IPS-18a (cell line): ENCODE results near the gene GH2.
"Not testable (repeated sequence)": the region's sequence is repeated elsewhere in the genome, so short reads cannot be mapped to it uniquely, and the experiment has no call there.

Source experiments
- H3K27ac ChIP-seq: one replicate; pipeline ENCODE4 v1.5.1; 2013; ENCODE audit warnings: low read length
- H3K27me3 ChIP-seq: one replicate; pipeline ENCODE4 v1.6.1; 2013; ENCODE audit warnings: mild to moderate bottlenecking, low read length; ENCODE audit not compliant: control insufficient read depth, insufficient read depth
- H3K36me3 ChIP-seq: one replicate; pipeline ENCODE4 v1.6.1; 2013; ENCODE audit warnings: low read depth, low read length; ENCODE audit not compliant: control insufficient read depth
- H3K4me1 ChIP-seq: one replicate; pipeline ENCODE4 v1.6.1; 2013; ENCODE audit warnings: low read depth, low read length; ENCODE audit not compliant: control insufficient read depth
- H3K4me3 ChIP-seq: one replicate; pipeline ENCODE4 v1.5.1; 2013; ENCODE audit warnings: low read length
- H3K9ac ChIP-seq: one replicate; pipeline ENCODE4 v1.6.1; 2013; ENCODE audit warnings: mild to moderate bottlenecking, low read length, moderate library complexity
- H3K9me3 ChIP-seq: one replicate; pipeline ENCODE4 v1.6.1; 2013; ENCODE audit warnings: low read depth, low read length; ENCODE audit not compliant: control insufficient read depth

Gene GH2

DNA sequence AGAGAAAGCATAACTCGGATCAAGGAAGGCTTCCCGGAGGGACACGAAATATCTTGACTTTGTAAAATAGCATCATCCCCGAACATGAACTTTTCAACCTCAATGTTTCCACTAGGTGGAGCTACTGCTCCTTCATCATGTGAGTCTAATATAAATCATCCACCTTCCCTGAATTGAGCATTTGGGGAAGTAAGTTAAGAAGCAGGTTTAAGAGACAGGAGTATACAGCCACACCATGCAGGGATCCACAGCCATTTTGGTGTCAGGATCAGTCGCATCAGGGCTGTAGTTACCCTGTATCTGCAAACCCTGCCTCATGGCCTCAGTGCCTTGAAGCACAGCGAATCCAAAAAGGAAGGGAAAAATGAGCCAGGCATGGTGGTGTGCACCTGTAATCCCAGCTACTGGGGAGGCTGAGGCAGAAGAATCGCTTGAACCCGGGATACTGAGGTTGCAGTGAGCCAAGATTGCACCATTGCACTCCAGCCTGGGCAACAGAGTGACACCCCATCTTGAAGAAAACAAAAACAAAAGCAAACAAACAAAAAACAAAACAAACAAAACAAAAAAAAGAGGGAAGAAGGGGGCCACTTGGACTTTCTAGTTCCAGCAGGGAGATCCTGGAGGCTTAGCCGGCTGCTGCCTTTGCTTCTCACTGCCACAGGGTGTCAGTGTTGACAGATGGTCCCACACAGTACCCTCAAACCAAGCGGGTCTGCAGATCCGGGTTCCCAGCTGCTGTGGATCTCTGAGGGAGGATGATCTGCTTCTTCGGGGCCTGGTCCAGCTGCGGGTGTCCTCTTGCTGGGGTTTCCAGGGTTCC lies 7.5 kb upstream of the GH2 start:
- H3K27ac ChIP-seq, H3K36me3 ChIP-seq, H3K4me1 ChIP-seq, H3K27me3 ChIP-seq, H3K4me3 ChIP-seq, H3K9ac ChIP-seq, H3K9me3 ChIP-seq: not testable (repeated sequence)

GRCh38 chr17:63885119-63885518 lies 3.4 kb upstream of the GH2 start:
- not testable (repeated sequence) for H3K27ac ChIP-seq, H3K9me3 ChIP-seq, H3K36me3 ChIP-seq, H3K4me3 ChIP-seq, H3K9ac ChIP-seq, H3K27me3 ChIP-seq
- H3K4me1 ChIP-seq: peaks cover 11% of the 10 kb centered on the region

DNA sequence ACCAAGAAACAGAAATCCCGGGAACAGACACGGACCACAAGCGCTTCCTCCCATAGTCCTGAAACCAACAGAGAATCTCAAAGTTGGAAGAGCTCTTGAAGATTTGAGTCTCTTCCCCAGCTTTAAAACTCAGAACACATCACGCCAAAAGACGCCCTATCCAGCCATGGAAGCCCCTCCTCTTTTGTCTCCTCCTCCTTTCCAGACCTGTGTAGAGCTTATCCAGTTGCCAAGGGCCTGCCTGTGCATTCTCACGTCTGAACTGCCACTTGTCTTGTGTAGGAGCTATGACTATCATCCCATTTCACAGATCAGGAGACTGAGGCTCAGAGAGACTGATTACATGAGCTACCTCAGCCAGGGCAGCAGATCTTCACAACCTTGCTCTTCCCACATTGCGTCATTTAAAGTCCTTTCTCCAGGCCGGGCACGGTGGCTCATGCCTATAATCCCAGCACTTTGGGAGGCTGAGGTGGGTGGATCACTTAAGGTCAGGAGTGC lies 932 bp upstream of the GH2 start:
- not testable (repeated sequence) for H3K36me3 ChIP-seq, H3K4me3 ChIP-seq, H3K27me3 ChIP-seq, H3K9me3 ChIP-seq, H3K9ac ChIP-seq, H3K27ac ChIP-seq
- peaks cover 11% of the 10 kb centered on the region for H3K4me1 ChIP-seq

GRCh38 chr17:63881337-63881736 lies 407 bp downstream of the GH2 start:
- H3K27ac ChIP-seq, H3K9me3 ChIP-seq, H3K36me3 ChIP-seq, H3K4me3 ChIP-seq, H3K27me3 ChIP-seq, H3K9ac ChIP-seq: not testable (repeated sequence)
- H3K4me1 ChIP-seq: peaks cover 11% of the 10 kb centered on the region

DNA sequence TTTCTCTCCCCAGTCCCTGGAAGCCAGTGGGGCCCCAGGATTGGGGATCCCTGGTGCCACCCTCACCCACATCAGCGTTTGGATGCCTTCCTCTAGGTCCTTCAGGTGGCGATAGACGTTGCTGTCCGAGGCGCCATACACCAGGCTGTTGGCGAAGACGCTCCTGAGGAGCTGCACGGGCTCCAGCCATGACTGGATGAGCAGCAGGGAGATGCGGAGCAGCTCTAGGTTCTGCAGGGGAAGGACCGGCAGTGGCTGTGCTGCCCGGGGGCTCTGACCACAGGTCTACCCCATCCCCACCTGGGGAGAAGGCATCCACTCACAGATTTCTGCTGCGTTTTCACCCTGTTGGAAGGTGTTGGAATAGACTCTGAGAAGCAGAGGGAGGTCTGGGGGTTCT lies 1.0 kb downstream of the GH2 start:
- no peaks in the 10 kb centered on the region for H3K27me3 ChIP-seq
- H3K4me3 ChIP-seq: no peak overlapping the region
- H3K9me3 ChIP-seq: no peaks in the 10 kb centered on the region
- H3K36me3 ChIP-seq: no peaks in the 10 kb centered on the region
- no peak overlapping the region for H3K27ac ChIP-seq
- peaks cover 11% of the 10 kb centered on the region for H3K4me1 ChIP-seq
- no peak overlapping the region for H3K9ac ChIP-seq

- H3K36me3 ChIP-seq, H3K27ac ChIP-seq, H3K4me3 ChIP-seq, H3K27me3 ChIP-seq, H3K9ac ChIP-seq, H3K9me3 ChIP-seq: not testable (repeated sequence)
- H3K4me1 ChIP-seq: peaks cover 11% of the 10 kb centered on the region
Measured at GRCh38 chr17:63878413-63878812, 3.3 kb downstream of the GH2 start.

- not testable (repeated sequence) for H3K9ac ChIP-seq, H3K4me3 ChIP-seq, H3K4me1 ChIP-seq, H3K9me3 ChIP-seq, H3K36me3 ChIP-seq, H3K27me3 ChIP-seq, H3K27ac ChIP-seq
Measured at GRCh38 chr17:63874693-63875092, 7.1 kb downstream of the GH2 start.

GRCh38 chr17:63874061-63874626 lies 7.6 kb downstream of the GH2 start:
- not testable (repeated sequence) for H3K27me3 ChIP-seq, H3K4me1 ChIP-seq, H3K36me3 ChIP-seq, H3K9ac ChIP-seq, H3K9me3 ChIP-seq, H3K27ac ChIP-seq, H3K4me3 ChIP-seq

- H3K36me3 ChIP-seq: not testable (repeated sequence)
Measured at GRCh38 chr17:63873577-63873976, 8.2 kb downstream of the GH2 start, which contains the start of gene CSH2. Gene CSH2, minus strand, starts transcription at chr17:63873677. Its CDS starts 63 bp downstream, at chr17:63873614.

GRCh38 chr17:63871646-63872365 lies 9.9 kb downstream of the GH2 start:
- not testable (repeated sequence) for H3K9ac ChIP-seq, H3K27me3 ChIP-seq, H3K9me3 ChIP-seq, H3K27ac ChIP-seq, H3K36me3 ChIP-seq, H3K4me1 ChIP-seq, H3K4me3 ChIP-seq

More at GRCh38 chr17:63873577-63873976, 8.2 kb downstream of the GH2 start, which contains the start of gene CSH2:
- not testable (repeated sequence) for H3K27me3 ChIP-seq, H3K27ac ChIP-seq, H3K9ac ChIP-seq, H3K4me1 ChIP-seq, H3K9me3 ChIP-seq, H3K4me3 ChIP-seq

DNA sequence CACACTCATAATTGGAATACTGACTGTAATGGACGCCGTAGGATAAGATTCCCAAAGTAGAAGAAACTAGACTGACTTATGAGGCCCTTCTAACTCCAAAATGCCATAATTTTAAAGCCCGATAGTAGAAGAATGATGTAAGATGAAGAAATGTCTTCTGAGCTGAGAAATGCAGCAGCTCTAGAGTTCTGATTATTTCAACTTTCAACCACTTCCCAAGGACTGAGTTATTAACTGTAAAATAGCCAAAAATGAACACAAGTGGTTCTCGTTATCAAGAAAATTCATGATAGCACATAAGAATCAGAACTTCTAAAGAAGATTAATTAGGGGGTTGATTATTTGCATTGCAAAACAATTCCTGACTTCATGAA lies 11.5 kb downstream of the GH2 start:
- not testable (repeated sequence) for H3K4me3 ChIP-seq, H3K9ac ChIP-seq, H3K27ac ChIP-seq, H3K4me1 ChIP-seq, H3K9me3 ChIP-seq, H3K36me3 ChIP-seq, H3K27me3 ChIP-seq
